PC-9 (cell line): ENCODE results near the gene MRPL4. TPM values are rescaled to one million over a fixed set of nuclear protein-coding genes. Genes with fewer than 3 reads are reported as not detected.

Source experiments
- BruUV-seq: library from RNA; stranded (reverse); fragments of 400-500 nt; replicated peaks from 2 replicates; lab custom pipeline; 2021; lab: Mats Ljungman, UMichigan
- CTCF ChIA-PET: fragments of 300-600 bp; sonication (Branson Sonifier 250); formaldehyde crosslinking; loops from one replicate; lab custom pipeline; 2022; ENCODE audit warnings: antibody characterized with exemption; lab: Charles Lee
- POLR2A ChIA-PET: fragments of 300-600 bp; sonication (Branson Sonifier 250); formaldehyde crosslinking; loops from one replicate; lab custom pipeline; 2022; ENCODE audit warnings: antibody characterized with exemption; ENCODE audit not compliant: unreplicated experiment; lab: Charles Lee
- DNase-seq, 2 experiments: peaks; one replicate each; pipeline versions ENCODE4 v3.0.0 to v3.0.0-alpha.2; 2015 to 2022; ENCODE audit warnings: mixed read lengths in 1 of 2
- H2AFZ ChIP-seq: fragments of 200-600 bp; sonication (generic); 2 replicates; pipeline ENCODE4 v1.8.1; 2017; ENCODE audit warnings: antibody characterized with exemption
- H3F3A ChIP-seq: fragments of 200-600 bp; sonication (generic); 2 replicates; pipeline ENCODE4 v1.8.1; 2017; ENCODE audit warnings: antibody characterized with exemption, mild to moderate bottlenecking, low read depth; ENCODE audit not compliant: insufficient read depth
- H3K27ac ChIP-seq: fragments of 200-600 bp; sonication (generic); 2 replicates; pipeline ENCODE4 v1.6.1; 2016; ENCODE audit warnings: mixed run types
- H3K27me3 ChIP-seq: fragments of 200-600 bp; sonication (generic); 2 replicates; pipeline ENCODE4 v1.6.1; 2016; ENCODE audit warnings: low read depth, mixed run types; ENCODE audit not compliant: insufficient read depth
- H3K36me3 ChIP-seq: fragments of 200-600 bp; sonication (generic); 2 replicates; pipeline ENCODE4 v1.6.1; 2016; ENCODE audit warnings: low read depth, mixed run types
- H3K4me1 ChIP-seq: fragments of 200-600 bp; sonication (generic); replicated peaks from 2 replicates; pipeline ENCODE4 v1.6.1; 2016; ENCODE audit warnings: mixed run types; ENCODE audit not compliant: insufficient read depth
- H3K4me2 ChIP-seq: fragments of 200-600 bp; sonication (generic); 2 replicates; pipeline ENCODE4 v1.6.1; 2017; ENCODE audit warnings: mixed run types
- H3K4me3 ChIP-seq: fragments of 200-600 bp; sonication (generic); 2 replicates; pipeline ENCODE4 v1.6.1; 2016; ENCODE audit warnings: mixed run types
- H3K79me2 ChIP-seq: fragments of 200-600 bp; sonication (generic); 2 replicates; pipeline ENCODE4 v1.6.1; 2017; ENCODE audit warnings: low read depth, mixed run types
- H3K9me2 ChIP-seq: fragments of 200-600 bp; sonication (generic); 2 replicates; pipeline ENCODE4 v1.8.1; 2017; ENCODE audit warnings: mild to moderate bottlenecking; ENCODE audit not compliant: insufficient read depth
- H3K9me3 ChIP-seq: fragments of 200-600 bp; sonication (generic); 2 replicates; pipeline ENCODE4 v1.8.1; 2016; ENCODE audit warnings: low read depth; ENCODE audit not compliant: insufficient read depth
- H4K20me1 ChIP-seq: fragments of 200-600 bp; sonication (generic); 2 replicates; pipeline ENCODE4 v1.8.1; 2017; ENCODE audit not compliant: insufficient read depth
- CTCF ChIP-seq: fragments of 200-600 bp; sonication (generic); conservative IDR thresholded peaks from 2 replicates; pipeline ENCODE4 v1.6.1; 2017; ENCODE audit warnings: mixed run types, antibody characterized with exemption, mild to moderate bottlenecking, moderate library complexity
- EZH2 ChIP-seq: fragments of 200-600 bp; sonication (generic); IDR thresholded peaks from 2 replicates; pipeline ENCODE4 v1.8.0; 2017; ENCODE audit warnings: antibody characterized with exemption, low read depth
- intact Hi-C: fragments of 100-400 bp; cut with micrococcal nuclease; formaldehyde crosslinking; loops from one replicate; pipeline ENCODE4 v1.10.0; 2022; ENCODE audit not compliant: unreplicated experiment
- total RNA-seq: library from RNA; stranded (reverse); gene quantifications from 2 replicates; pipeline ENCODE4 v1.2.3, GENCODE V29; 2021

MRPL4 gene
- total RNA-seq, 1 experiment from 2014 or later, result 98.2 TPM

- no TSS peak for BruUV-seq
- Histone ChIP-seq H3K27ac (peak overlapping the region; percentile 25), H3K9me3 (no peaks in the 10 kb centered on the region), H3F3A (peaks cover 37% of the 10 kb centered on the region), H3K27me3 (no peaks in the 10 kb centered on the region), H4K20me1 (no peaks in the 10 kb centered on the region), H2AFZ (peak overlapping the region; percentile 75), H3K79me2 (peaks cover 16% of the 10 kb centered on the region), H3K4me2 (peak overlapping the region; percentile 83), H3K9me2 (no peaks in the 10 kb centered on the region), H3K4me1 (peaks cover 25% of the 10 kb centered on the region), H3K36me3 (no peaks in the 10 kb centered on the region), H3K4me3 (peak overlapping the region; percentile 64)
- intact Hi-C loops, result no loop called here
- TF ChIP-seq CTCF, result no peak
- no peak for DNase-seq
- POLR2A ChIA-PET, result interaction anchor here (0.7 to 1.6 kb wide), 5 partner anchors 10 to 64 kb away, joined by 3 to 9 read pairs (median 4); partner anchors contain the start of gene ICAM5
- CTCF ChIA-PET, result interaction anchor here (0.6 to 1.6 kb wide), 6 partner anchors 11 to 118 kb away, joined by 3 to 11 read pairs (median 4); no protein-coding TSS in a partner anchor
These were observed 18.2 kb downstream of the MRPL4 start for GRCh38 chr19:10270180-10270615.

GRCh38 chr19:10270616-10271394 is 18.8 kb downstream of the MRPL4 start, which contains the start of gene ICAM1:
Gene ICAM1, plus strand, starts transcription at chr19:10271120. Its CDS starts 40 bp downstream, at chr19:10271160.
- POLR2A ChIA-PET, result interaction anchor here (0.6 to 1.6 kb wide), 9 partner anchors 9 to 236 kb away, joined by 3 to 17 read pairs (median 6); partner anchors contain the start of genes ICAM5 and TYK2
- Histone ChIP-seq H3K9me3 (no peaks in the 10 kb centered on the region), H3F3A (peaks cover 37% of the 10 kb centered on the region), H4K20me1 (no peaks in the 10 kb centered on the region), H3K79me2 (peaks cover 16% of the 10 kb centered on the region), H3K9me2 (no peaks in the 10 kb centered on the region), H3K27me3 (no peaks in the 10 kb centered on the region), H3K27ac (peak within 1 kb of the TSS; percentile 25), H3K4me1 (peaks cover 25% of the 10 kb centered on the region), H2AFZ (peak within 1 kb of the TSS; percentile 75), H3K4me3 (peak within 1 kb of the TSS; percentile 64), H3K4me2 (peak within 1 kb of the TSS; percentile 83), H3K36me3 (no peaks in the 10 kb centered on the region)
- DNase-seq, result peak; percentile 76 to 77
- CTCF ChIA-PET, result interaction anchor here (0.5 to 1.6 kb wide), 12 partner anchors 11 to 1238 kb away, joined by 3 to 11 read pairs (median 4); partner anchors contain the start of genes ICAM5 and TYK2
- TF ChIP-seq EZH2, result no peak
- peak; percentile 35; the same call in 1 of the 2 replicates for TF ChIP-seq CTCF
- intact Hi-C loops, result no loop called here
- TSS peak; percentile 95 for BruUV-seq

GRCh38 chr19:10271543-10272086 is 19.6 kb downstream of the MRPL4 start:
- Histone ChIP-seq H3K27ac (no peak overlapping the region), H3K79me2 (peaks cover 16% of the 10 kb centered on the region), H3K9me3 (no peaks in the 10 kb centered on the region), H3K36me3 (no peaks in the 10 kb centered on the region), H3K27me3 (no peaks in the 10 kb centered on the region), H3K9me2 (no peaks in the 10 kb centered on the region), H3K4me1 (peaks cover 25% of the 10 kb centered on the region), H4K20me1 (no peaks in the 10 kb centered on the region), H3F3A (peaks cover 41% of the 10 kb centered on the region), H2AFZ (no peak overlapping the region), H3K4me3 (peak overlapping the region; percentile 64; the same call in 1 of the 2 replicates), H3K4me2 (peak overlapping the region; percentile 83)
- ChIA-PET CTCF (interaction anchor here (0.5 to 1.6 kb wide), 8 partner anchors 12 to 1237 kb away, joined by 3 to 12 read pairs (median 4); partner anchors contain the start of genes ICAM5 and TYK2), POLR2A (interaction anchor here (0.6 to 1.6 kb wide), 5 partner anchors 18 to 109 kb away, joined by 3 to 17 read pairs (median 7); partner anchors contain the start of genes ICAM5 and TYK2)
- no peak for DNase-seq
- TF ChIP-seq CTCF, result no peak
- no peak for TF ChIP-seq EZH2
- TSS peak; percentile 78 for BruUV-seq
- intact Hi-C loops, result no loop called here
